T47D (cell line): Measurements from ENCODE around the gene RPL18.
"Not testable (repeated sequence)": the region's sequence is repeated elsewhere in the genome, so short reads cannot be mapped to it uniquely, and the experiment has no call there.

Experiments
- DNase-seq, 2 experiments: peaks; one replicate each; pipeline versions ENCODE4 v3.0.0 to v3.0.0-alpha.2; 2011 to 2012; ENCODE audit warnings: low read depth in 1 of 2, low spot score in 1 of 2
- JUND ChIP-seq: IDR thresholded peaks from 2 replicates; pipeline ENCODE4 v1.6.1; 2012; ENCODE audit warnings: low read depth
- in situ Hi-C: cut with HindIII; loops from 2 replicates; pipeline ENCODE4 v1.10.0; 2016; ENCODE audit warnings: low sequenced_read_pairs, low pct_unique_long_range_greater_than_20kb

RPL18 gene

GRCh38 chr19:48618916-48619691 is at the start of gene RPL18, which contains the start of gene SPHK2:
Gene RPL18, minus strand, starts transcription at chr19:48619178. Its CDS starts 35 bp downstream, at chr19:48619143.
Gene SPHK2, plus strand, starts transcription at chr19:48619506. Its CDS starts 1,009 bp downstream, at chr19:48620515.
- TF ChIP-seq JUND: no peak
- in situ Hi-C loops: no loop called here
- DNase-seq: peak; percentile 89 to 99

GRCh38 chr19:48668761-48669160 is 49.8 kb upstream of the RPL18 start:
- in situ Hi-C loops: no loop called here
- no peak for DNase-seq
- TF ChIP-seq JUND: no peak

GRCh38 chr19:48668332-48668731 is 49.4 kb upstream of the RPL18 start:
- no peak for TF ChIP-seq JUND
- no peak for DNase-seq
- in situ Hi-C loops: no loop called here

GRCh38 chr19:48665786-48666185 is 46.8 kb upstream of the RPL18 start:
- in situ Hi-C loops: no loop called here
- DNase-seq: peak; percentile 43
- TF ChIP-seq JUND: no peak

GRCh38 chr19:48664476-48664875 is 45.5 kb upstream of the RPL18 start:
- in situ Hi-C loops: no loop called here
- TF ChIP-seq JUND: no peak
- no peak for DNase-seq

- no peak for TF ChIP-seq JUND
- in situ Hi-C loops: no loop called here
- DNase-seq: no peak
These were observed 44.7 kb upstream of the RPL18 start for GRCh38 chr19:48663667-48664066.

- in situ Hi-C loops: no loop called here
- TF ChIP-seq JUND: no peak
These were observed 42.7 kb upstream of the RPL18 start for GRCh38 chr19:48661711-48662090.

GRCh38 chr19:48660852-48661710 is 42.1 kb upstream of the RPL18 start:
- peak; percentile 89 to 91 for DNase-seq
- TF ChIP-seq JUND: no peak
- in situ Hi-C loops: no loop called here

More at GRCh38 chr19:48661711-48662090, 42.7 kb upstream of the RPL18 start:
- DNase-seq: no peak

- peak; percentile 90 for DNase-seq
- in situ Hi-C loops: no loop called here
- no peak for TF ChIP-seq JUND
These were observed 40.8 kb upstream of the RPL18 start for GRCh38 chr19:48659768-48660167.

GRCh38 chr19:48658483-48658882 is 39.5 kb upstream of the RPL18 start:
- in situ Hi-C loops: no loop called here
- no peak for DNase-seq
- no peak for TF ChIP-seq JUND

- in situ Hi-C loops, DNase-seq: not testable (repeated sequence)
These were observed 38.9 kb upstream of the RPL18 start for GRCh38 chr19:48657828-48658227.

GRCh38 chr19:48656840-48657474 is 38.0 kb upstream of the RPL18 start:
- TF ChIP-seq JUND: no peak
- in situ Hi-C loops: no loop called here
- DNase-seq: no peak
